ENCODE measurements around the gene GAS6.

The GAS6 gene

GRCh38 chr13:113855012-113855921 is 8.6 kb downstream of the GAS6 start:
- no peak overlapping the region for H3K4me3 ChIP-seq (ENCODE audit: low read length)
- no peak for TF ChIP-seq ZNF274 (IDR thresholded peaks at IDR 0.05; ENCODE audit: low read depth, low read length)

DNA sequence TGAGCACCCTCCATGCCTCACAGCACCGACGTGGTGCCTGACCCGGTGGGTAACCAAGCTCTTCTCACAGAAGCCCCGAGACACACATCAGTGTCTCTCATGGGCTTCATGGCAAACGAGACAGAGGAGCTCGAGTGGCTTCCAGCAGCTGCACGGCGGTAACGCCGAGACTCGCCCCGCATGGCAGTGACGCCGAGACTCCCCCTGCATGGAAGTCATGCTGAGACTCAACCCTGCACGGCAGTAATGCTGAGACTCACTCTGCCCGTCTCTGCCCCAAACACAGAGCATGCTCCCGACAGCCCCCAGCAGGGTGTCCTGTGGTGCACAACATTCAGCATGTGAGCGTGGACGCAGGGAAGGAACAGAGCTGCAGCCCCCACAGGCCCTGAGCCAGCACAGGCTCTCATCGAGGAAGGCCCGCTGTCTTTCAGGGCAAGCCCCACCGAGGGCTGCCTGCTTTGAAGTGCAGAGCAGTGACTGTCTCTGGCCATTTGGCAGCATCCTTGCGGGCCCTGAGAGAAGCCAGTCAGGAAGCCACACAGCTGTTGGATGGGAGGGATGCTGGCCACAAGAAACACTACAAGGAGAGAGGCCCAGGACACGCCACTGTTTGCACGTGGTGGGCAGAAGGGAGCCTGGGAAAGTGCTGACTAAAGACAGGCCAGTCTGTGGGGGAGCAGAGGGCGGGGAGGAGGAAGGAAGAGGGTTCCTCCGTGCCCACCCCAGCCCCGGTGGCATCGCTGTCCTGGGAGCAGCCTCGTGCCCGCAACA is 9.5 kb downstream of the GAS6 start:
- no peak for TF ChIP-seq ZNF274 (IDR thresholded peaks at IDR 0.05; ENCODE audit: low read depth, low read length)
- no peak overlapping the region for H3K4me3 ChIP-seq (ENCODE audit: low read length)

DNA sequence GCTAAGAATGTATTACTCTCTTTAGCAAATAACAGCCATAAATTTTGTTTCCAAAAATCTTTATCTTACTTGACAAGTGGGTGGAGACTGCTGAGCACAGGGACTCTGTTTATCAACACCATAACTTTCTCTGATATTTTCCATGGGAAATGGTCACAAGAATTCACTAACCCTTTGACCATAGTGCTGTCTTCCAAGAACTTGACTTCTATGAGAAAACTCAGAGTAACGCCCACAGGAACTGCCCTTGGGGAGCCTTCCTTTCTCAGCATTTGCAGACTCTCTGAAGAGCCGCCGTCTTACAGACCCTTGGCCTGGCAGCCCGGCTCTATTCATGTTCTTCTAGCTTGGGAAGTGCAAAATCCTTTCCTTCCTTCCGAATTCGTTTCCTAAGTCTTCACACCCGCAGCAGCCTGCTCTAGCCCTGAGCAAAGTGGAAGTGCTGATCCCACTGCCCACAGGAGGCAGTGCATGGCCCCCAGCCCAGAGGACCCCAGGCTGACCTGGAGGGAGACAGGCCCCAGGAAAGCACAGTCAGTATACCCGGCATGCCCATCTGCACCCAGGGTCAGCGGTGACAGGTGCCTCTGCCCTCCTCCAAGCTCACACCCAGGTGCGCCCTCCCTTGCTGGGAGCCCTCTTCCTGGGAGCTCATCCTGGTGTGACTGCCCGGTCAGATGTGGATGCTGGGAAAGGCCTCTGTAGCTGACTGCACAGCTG is 10.2 kb downstream of the GAS6 start:
- H3K4me3 ChIP-seq (ENCODE audit: low read length) = no peak overlapping the region
- TF ChIP-seq ZNF274 (IDR thresholded peaks at IDR 0.05; ENCODE audit: low read depth, low read length) = no peak

DNA sequence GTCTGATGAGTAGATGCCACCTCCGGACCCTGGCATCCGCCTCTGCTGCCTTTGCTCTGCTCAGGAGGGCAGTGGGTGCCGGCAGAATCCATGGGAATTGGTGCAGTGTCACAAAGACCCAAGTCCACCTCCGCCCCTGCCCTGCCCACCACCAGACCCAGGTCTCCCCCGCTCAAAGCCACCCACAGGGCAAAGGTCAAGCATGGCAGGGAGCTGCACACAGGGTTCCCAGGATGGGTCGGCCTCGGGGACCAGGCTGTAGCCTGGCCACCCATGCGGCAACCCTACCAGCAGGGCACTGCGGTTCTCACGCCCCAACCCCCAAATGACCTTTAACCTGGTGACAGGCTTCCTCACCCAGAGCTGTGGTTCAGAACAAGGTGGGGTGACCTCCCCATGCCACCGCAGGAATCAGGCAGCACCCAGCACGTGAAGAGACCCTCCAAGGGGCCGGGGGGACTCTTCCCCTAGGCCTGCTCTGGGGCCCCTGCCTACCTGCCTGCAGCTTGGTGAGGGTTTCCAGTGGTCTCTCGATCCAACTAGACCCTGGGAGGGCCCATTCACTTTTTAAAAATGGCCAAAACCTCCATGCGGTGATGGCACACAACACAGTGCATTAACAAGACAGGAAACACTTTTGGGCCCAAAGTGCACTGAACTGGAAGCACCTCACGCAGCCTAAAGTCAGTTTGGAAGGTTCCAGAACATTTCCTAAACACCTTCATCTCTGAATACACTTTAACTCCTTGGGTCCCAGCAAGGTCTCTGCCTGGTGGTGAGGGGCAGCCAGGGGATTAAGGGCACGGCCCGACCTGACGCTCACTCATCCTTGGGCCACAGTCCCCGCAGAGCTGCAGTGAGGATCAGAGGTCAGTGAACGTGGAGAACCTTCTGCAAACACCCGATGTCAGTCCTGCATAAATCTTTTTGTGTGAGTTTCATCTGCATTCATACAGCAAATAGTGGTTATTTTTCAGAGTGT is 11.0 kb downstream of the GAS6 start:
- H3K4me3 ChIP-seq (ENCODE audit: low read length) = no peak overlapping the region
- no peak for TF ChIP-seq ZNF274 (IDR thresholded peaks at IDR 0.05; ENCODE audit: low read depth, low read length)

- no peak for TF ChIP-seq ZNF274 (IDR thresholded peaks at IDR 0.05; ENCODE audit: low read depth, low read length)
- H3K4me3 ChIP-seq (ENCODE audit: low read length) = no peak overlapping the region
These were observed 11.9 kb downstream of the GAS6 start for GRCh38 chr13:113851826-113852535.

- H3K4me3 ChIP-seq (ENCODE audit: low read length) = no peak overlapping the region
- no peak for TF ChIP-seq ZNF274 (IDR thresholded peaks at IDR 0.05; ENCODE audit: low read depth, low read length)
These were observed 12.4 kb downstream of the GAS6 start for GRCh38 chr13:113851480-113851803.

DNA sequence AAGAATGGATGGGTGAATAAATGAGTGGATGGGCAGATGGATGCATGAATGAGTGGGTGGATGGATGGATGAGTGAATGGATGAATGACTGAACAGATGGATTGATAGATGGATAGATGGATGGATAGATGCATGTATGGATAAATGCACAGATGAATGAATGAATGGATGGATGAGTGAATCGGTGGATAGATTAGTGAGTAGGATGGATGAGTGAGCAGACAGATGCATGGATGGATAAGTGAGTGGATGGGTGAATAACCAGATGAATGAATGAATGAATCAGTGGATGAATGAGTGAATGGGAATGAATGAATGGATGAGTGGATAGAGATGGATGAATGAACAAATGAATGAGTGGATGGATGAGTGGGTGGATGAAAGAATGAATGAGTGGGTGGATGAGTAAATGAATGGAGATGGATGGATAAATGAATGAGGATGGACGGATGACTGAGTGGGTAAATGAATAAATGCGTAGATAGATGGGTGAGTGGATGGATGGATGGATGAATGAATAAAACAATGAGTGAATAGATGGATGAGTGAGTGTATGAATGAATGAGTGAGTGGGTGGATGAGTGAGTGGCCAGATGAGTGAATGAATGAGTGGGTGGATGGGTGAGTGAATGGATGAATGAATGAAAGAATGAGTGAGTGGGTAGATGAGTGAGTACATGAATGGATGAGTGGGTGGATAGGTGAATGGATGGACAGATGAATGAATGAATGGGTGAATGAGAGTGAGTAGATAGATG is 13.0 kb downstream of the GAS6 start:
- no peak overlapping the region for H3K4me3 ChIP-seq (ENCODE audit: low read length)
- no peak for TF ChIP-seq ZNF274 (IDR thresholded peaks at IDR 0.05; ENCODE audit: low read depth, low read length)

GRCh38 chr13:113849981-113850721 is 13.7 kb downstream of the GAS6 start:
- no peak for TF ChIP-seq ZNF274 (IDR thresholded peaks at IDR 0.05; ENCODE audit: low read depth, low read length)
- H3K4me3 ChIP-seq (ENCODE audit: low read length) = no peak overlapping the region

GRCh38 chr13:113849546-113849945 is 14.3 kb downstream of the GAS6 start:
- no peak overlapping the region for H3K4me3 ChIP-seq (ENCODE audit: low read length)
- no peak for TF ChIP-seq ZNF274 (IDR thresholded peaks at IDR 0.05; ENCODE audit: low read depth, low read length)

GRCh38 chr13:113848431-113849260 is 15.2 kb downstream of the GAS6 start:
- no peak overlapping the region for H3K4me3 ChIP-seq (ENCODE audit: low read length)
- TF ChIP-seq ZNF274 (IDR thresholded peaks at IDR 0.05; ENCODE audit: low read depth, low read length) = no peak

- no peak overlapping the region for H3K4me3 ChIP-seq (ENCODE audit: low read length)
- no peak for TF ChIP-seq ZNF274 (IDR thresholded peaks at IDR 0.05; ENCODE audit: low read depth, low read length)
These were observed 15.9 kb downstream of the GAS6 start for GRCh38 chr13:113848020-113848419.
